NCI-H1048 (cell line): ENCODE data around the gene ZBTB8OS.

Experiments used
- DNase-seq: peaks from one replicate; lab custom pipeline; 2025; lab: John Stamatoyannopoulos, UW

Gene ZBTB8OS

DNA sequence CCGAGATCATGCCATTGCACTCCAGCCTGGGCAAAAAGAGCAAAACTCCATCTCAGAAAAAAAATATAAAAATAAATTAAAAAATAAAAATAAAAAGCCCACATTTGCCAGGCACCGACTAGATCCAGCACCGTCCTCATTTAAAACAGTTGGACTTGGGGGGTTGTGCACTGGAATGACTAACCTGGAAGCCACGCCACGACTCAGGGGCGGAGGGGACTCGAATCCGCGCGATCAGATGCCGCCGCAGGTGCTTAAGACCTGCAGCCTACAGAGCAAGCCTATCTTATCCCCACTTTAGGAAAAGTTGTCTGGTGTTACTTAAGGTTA is 38.5 kb downstream of the ZBTB8OS start:
- no peak for DNase-seq

- DNase-seq = no peak
Measured at GRCh38 chr1:32609180-32609579, 41.2 kb downstream of the ZBTB8OS start.

DNA sequence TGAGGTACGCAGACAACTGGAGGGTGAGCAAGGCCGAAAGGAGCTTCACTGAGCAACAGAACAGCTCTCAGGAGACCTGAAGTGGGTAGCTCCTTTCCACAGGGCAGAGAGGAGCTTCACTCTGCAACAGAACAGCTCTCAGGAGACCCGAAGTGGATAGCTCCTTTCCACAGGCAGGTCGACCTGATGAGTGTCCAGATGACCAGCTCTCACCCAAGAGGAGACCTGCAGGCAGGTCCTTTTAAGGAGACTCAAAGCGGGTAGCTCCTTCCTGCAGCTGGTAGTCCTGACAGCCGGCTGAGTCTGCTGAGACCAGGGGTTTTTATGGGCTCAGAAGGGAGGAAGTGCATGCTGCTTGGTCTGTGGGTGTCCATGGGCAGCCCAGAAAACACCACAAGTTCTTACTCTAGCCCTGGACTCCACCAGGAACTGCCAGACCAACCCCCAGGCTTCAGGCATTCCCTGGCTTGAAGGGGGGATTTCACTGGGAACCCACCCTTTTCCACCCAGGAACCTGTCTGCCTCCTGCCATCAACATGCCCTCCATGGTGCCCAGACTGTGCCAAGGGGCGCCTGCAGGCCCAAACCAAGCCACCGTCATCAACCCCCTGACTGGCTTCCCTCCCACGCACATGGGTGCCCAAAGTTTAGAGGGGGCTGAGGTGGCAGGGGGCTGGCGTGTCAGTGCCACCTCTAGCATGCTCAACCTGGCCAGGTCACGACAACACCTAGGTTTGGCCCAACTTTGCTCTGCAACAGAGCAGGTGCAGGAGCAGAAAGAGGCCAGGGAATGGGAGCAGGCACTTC is 43.6 kb downstream of the ZBTB8OS start:
- no peak for DNase-seq

DNA sequence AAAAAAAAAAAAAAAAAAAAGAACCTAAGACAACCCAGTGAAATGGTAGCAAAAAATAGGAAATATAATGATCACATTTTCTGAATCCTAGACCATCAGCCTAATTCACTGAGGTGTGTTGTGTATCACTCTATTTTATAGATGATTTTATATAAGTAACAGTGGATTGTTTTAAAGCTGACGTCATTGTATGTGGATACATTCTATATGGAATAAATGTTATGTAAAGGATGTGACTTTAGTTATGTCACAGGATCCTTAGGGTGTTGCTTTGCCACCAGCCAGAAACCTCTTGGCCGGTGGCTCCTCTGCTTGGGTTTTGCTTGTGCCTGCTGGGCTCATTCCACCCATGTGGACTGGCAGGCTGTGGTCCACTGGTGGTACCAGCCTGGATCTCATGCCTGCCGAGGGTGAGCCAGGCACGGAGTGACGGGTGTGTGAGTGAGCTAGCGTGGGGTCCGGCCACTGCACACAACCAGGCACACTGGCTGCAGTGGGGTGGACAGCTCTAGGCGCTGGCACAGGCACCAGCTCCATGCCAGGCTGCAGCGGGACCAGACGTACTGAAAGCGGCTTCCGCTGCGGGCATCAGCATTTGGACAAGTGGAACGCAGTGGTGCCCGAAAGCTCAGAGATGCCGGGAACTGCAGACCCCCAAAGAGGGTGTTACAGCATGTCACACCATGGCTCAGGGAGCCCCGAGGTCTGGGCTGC is 44.5 kb downstream of the ZBTB8OS start:
- no peak for DNase-seq

DNA sequence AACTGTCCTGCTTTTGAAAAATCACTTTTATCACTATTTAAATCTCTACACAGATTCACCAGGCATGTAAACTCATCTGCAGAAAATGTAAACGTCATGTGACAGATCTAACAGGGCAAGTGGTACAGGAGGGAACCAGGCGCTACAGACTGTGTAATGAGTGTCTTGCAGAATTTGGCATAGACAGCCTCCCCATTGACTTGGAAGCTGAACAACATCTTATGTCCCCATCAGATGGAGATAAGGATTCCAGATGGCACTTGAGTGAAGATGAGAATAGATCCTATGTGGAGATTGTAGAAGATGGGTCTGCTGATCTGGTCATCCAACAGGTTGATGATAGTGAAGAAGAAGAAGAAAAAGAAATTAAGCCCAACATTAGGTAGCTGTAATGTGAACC is 50.3 kb downstream of the ZBTB8OS start:
- DNase-seq = no peak

DNA sequence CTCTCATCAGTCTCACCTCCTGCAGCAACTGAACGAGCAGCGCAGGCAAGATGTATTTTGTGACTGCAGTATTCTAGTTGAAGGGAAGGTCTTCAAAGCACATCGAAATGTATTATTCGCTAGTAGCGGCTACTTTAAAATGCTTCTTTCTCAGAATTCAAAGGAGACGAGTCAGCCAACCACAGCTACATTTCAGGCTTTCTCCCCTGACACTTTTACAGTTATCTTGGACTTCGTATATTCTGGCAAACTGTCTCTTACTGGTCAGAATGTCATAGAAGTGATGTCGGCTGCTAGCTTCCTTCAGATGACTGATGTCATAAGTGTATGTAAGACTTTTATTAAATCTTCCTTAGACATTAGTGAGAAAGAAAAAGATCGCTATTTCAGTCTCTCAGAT is 57.4 kb downstream of the ZBTB8OS start:
- no peak for DNase-seq

DNA sequence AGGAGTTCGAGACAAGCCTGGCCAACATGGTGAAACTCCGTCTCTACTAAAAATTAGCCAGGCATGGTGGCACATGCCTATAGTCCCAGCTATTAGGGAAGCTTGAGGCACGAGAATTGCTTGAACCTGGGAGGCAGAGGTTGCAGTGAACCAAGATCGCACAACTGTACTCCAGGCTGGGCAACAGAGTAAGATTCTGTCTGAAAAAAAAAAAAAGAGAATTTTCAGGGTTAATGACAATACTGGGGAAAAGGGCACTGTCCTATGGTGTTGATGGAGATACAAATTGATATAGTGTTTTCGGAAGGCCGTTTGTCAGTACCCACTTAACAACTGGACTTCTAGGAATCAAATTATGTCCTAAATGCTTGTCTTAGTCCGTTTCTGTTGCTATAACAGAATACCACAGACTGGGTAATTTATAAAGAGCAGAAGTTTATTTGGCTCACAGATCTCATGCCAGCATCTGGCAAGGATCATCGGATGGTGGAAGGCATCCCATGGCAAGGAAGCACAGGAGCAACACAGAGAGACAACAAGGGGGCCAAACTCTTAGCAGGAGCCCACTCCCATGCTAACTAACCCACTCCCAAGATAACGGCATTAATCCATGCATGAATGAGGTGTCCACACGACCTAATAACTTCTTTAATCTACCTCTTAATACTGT is 69.9 kb downstream of the ZBTB8OS start:
- no peak for DNase-seq
